Fibroblast of skin of left quadriceps (primary cell): ENCODE measurements around the gene PPIG.
"Not testable (repeated sequence)": the region's sequence is repeated elsewhere in the genome, so short reads cannot be mapped to it uniquely, and the experiment has no call there.

ENCODE experiments used
- DNase-seq, 2 experiments: peaks; one replicate each; pipeline ENCODE4 v3.0.0-alpha.2; 2013; ENCODE audit warnings: low read depth in 2 of 2

Gene PPIG

GRCh38 chr2:169590804-169591203 is 6.7 kb downstream of the PPIG start:
- DNase-seq, result no peak

GRCh38 chr2:169596546-169596945 is 12.4 kb downstream of the PPIG start:
- DNase-seq, result not testable (repeated sequence)

- DNase-seq, result no peak
These were observed 14.8 kb downstream of the PPIG start for GRCh38 chr2:169598982-169599381.

GRCh38 chr2:169599568-169599967 is 15.4 kb downstream of the PPIG start:
- no peak for DNase-seq

GRCh38 chr2:169609264-169609663 is 25.1 kb downstream of the PPIG start:
- no peak for DNase-seq

GRCh38 chr2:169613876-169614275 is 29.7 kb downstream of the PPIG start:
- DNase-seq, result no peak

- DNase-seq, result not testable (repeated sequence)
These were observed 31.8 kb downstream of the PPIG start for GRCh38 chr2:169615982-169616381.

GRCh38 chr2:169619946-169620345 is 35.8 kb downstream of the PPIG start:
- DNase-seq, result no peak

GRCh38 chr2:169620509-169620908 is 36.4 kb downstream of the PPIG start:
- no peak for DNase-seq

- no peak for DNase-seq
These were observed 39.1 kb downstream of the PPIG start for GRCh38 chr2:169623235-169623634.

GRCh38 chr2:169625781-169626180 is 41.6 kb downstream of the PPIG start:
- DNase-seq, result no peak

GRCh38 chr2:169636440-169637097 is 52.4 kb downstream of the PPIG start:
- no peak for DNase-seq

GRCh38 chr2:169637620-169638019 is 53.5 kb downstream of the PPIG start:
- DNase-seq, result peak; percentile 85 to 87

GRCh38 chr2:169640104-169640503 is 56.0 kb downstream of the PPIG start:
- DNase-seq, result no peak

- DNase-seq, result no peak
These were observed 57.3 kb downstream of the PPIG start for GRCh38 chr2:169641464-169641863.

- DNase-seq, result no peak
These were observed 60.0 kb downstream of the PPIG start for GRCh38 chr2:169644173-169644572.

- DNase-seq, result no peak
These were observed 63.3 kb downstream of the PPIG start for GRCh38 chr2:169647496-169647895.

GRCh38 chr2:169649278-169649677 is 65.1 kb downstream of the PPIG start:
- DNase-seq, result no peak

GRCh38 chr2:169653636-169654035 is 69.5 kb downstream of the PPIG start:
- DNase-seq, result no peak

GRCh38 chr2:169656164-169656563 is 72.0 kb downstream of the PPIG start:
- no peak for DNase-seq

- DNase-seq, result no peak
These were observed 74.7 kb downstream of the PPIG start for GRCh38 chr2:169658877-169659276.

- no peak for DNase-seq
These were observed 75.2 kb downstream of the PPIG start for GRCh38 chr2:169659320-169659719.

GRCh38 chr2:169661265-169661664 is 77.1 kb downstream of the PPIG start:
- no peak for DNase-seq

GRCh38 chr2:169662744-169663143 is 78.6 kb downstream of the PPIG start:
- DNase-seq, result no peak
